HG03139 (cell line): ENCODE measurements around the gene CPXM2.

Experiments used
- ATAC-seq: cut with Tn5 transposase; IDR thresholded peaks from one replicate; pipeline ENCODE4 v1.9.1; 2021; ENCODE audit not compliant: unreplicated experiment

CPXM2 gene

DNA sequence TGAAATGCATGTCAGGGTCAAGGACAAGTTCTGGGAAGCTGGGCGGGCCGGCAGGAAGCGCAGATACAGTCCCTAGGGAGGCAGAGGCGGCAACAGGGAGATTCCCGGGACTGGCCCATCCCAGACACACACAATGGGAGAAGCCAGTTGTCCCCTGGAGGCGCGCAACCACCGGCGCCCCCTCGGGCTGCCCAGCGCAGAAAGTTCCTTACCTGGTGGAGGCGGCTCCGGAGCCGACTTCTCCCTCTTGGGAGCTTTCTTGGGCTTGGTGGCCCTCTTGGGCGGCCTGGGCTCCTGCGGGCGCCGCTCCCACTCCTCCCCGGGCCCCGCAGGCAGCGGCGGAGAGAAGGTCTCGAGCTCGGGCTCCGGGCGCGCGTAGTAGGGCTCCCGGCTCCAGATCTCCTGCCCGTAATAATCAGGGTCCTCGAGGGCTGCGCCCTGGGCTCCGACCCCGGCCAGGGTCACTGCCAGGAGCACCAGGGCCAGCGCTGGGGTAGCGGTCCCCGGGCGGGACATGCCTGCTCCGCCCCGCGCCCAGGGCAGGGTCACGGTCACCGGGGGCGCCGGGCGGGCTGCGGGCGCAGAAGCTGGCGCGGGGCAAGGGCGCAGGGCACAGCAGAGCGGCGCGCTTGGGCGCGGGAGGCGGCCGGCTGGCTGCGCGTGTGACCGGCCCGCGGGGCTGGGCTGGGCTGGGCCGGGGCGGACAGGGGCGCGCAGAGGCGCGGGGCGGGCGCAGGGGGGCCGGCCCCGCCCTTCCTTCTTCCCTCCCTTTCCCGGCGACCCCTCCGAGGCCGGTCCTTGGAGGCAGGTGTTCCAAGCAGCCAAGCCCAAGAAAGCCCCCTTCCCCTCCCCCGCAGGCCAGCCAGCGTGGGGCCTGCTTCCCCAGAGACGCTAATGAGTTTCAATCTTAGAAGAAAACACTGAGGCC, at the start of gene CPXM2:
CPXM2 (minus strand) TSS at position 664 of the 928 bp plus-strand sequence; CDS start at position 516, 148 bp downstream.
- no peak for ATAC-seq

DNA sequence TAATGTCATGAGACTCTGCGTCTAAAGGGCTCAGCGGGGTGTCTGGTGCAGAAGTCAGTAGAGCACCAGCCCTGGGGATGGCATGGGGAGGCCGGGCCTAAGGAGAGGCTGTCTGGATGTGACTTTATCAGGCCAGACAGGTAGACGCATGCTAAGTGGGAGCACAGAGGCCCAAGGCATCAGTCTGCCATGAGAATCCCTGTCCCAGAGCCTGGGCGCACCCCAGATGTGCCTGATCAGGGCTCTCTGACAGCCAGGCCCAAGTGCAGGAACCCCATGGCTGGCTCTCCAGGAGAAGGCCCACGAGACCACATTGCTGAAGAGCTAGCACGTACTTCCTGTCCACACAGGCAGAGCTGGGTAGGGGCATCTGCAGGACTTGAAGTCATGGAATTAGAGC, 48.0 kb upstream of the CPXM2 start:
- ATAC-seq, result no peak

DNA sequence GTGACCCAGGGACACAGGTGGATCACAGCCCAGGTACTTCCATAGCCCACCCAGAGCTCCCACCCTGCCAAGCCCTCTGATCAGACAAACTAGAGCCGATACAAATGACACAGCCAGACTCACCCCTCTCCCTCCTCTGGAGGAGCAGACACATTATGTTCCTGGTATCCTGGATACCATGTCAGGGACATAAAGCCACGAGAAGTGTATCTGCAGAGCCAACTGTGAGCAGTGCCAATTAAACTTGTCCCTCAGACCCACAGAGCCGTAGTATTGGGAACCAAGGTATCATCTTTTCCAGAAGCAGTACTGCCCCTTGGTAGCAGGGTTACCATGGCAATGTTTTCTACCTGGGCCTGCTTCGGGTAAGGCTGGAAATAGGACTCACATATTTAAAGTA, 47.3 kb upstream of the CPXM2 start:
- no peak for ATAC-seq

DNA sequence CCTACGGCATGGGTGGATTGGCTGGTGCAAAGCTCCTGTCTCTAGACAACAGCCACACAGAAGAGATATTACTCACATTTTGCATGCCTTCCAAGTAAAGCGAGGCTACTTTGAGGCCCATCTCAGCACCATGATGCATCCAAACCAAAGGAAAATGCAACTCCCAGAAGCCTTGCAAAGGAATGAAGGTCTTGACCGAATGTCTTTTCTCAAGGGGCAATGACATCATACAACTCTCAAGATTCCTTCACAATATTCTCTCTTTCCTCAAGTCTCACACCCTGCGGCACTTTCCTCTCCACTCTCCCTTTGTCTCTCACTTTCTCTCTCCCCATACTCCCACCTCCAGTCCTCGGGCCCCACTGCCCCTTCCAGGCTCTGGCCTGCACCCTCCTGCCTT, 44.8 kb upstream of the CPXM2 start:
- ATAC-seq, result no peak

DNA sequence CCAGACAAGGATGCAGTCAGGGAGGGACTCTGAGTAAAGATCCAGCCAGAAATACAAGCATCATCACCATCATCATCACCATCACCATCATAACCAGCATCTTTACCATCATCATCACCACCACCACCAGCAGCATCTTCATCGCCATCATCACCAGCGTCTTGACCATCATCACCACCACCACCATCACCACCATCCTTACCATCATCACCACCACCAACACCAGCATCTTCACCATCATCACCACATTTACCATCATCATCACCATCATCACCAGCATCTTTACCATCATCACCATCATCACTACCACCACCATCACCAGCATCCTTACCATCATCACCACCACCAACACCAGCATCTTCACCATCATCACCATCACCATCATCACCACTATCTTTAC, 44.1 kb upstream of the CPXM2 start:
- ATAC-seq, result no peak

DNA sequence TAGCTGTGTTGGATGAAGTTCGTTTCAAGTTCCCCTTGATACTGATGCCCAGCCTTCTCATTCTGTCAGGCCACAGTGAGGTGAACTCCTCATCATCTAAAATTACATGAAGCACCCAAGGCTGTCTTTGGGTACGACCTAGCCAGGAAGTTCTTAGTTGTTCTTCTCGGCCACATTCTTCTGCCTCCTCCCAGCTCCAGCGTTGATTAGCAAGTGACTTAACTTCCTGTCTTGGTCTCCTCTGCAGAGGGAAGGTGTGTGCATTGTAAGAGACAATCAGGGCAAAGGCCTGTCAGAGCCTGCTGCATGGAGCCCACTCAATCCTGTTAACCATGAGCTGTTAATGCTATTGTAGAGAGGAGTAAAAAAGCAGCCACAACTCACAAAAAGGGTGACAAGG, 43.2 kb upstream of the CPXM2 start:
- ATAC-seq, result no peak

DNA sequence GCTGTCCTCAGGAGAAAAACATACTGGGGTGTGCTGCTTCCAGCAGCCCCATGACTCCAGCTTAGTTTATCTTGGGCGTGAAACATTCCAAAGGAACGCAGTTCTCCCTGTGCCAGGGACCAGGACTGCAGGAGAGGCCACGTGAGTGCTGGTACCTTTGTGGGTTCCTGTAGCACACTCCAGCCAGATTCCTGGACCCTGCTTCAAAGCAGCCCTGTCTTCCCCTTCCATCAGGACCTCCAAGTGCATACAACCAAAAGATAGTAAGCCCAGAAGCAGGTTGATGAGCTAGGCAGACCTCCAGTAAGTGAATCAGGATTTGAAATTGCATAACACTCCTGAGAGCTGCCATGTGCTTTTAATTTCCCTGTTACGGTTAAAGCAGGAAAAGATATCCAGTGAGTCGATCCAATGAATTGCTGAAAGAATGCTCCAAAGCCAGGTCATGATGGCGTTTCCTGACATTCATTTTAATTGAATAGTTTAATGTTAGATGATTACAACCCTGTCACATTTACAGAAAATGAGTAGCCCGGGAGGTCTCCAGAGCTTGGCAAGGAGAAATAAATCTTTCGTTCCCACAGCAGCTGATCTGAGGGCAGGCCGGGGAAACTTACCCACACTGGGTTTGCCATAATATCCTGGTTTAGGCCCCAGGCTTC, 38.9 kb upstream of the CPXM2 start:
- no peak for ATAC-seq

DNA sequence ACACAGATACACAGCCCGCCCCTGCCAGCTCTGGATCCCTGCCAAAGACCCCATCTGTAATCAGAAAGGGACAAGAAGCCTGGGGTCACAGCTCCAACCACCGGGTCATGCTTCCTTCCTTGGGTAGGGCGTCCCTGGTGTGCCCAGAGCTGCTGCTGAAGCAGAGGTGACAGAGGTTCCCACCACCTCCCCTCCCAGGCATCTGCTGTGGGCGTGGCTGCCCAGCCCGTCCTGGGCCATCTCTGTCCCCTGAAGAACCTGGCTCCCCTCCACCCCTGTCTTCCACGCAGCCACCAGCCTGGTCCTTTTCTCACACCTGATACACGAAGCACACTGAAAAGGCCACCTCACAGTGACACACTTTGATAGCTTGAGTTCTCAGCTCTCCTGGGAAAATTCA, 38.2 kb upstream of the CPXM2 start:
- ATAC-seq, result no peak

DNA sequence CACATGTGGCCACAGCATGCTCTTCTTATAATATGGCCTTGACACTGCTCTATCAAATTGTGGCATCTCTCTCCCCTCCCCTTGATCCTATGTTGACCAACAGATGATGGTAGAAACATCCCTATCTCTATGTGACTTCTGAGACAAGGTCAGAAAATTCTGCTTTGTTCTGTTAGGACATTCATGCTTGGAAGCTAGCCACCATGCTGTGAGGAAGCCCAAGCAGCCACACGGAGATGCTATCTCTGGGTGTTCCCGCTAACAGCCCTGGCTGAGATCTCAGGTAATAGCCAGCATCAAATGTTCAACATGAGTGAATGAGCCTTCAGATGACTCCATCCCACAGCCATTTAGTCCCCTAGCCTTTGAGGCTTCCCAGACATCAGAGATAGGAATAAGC, 36.8 kb upstream of the CPXM2 start:
- ATAC-seq, result no peak

DNA sequence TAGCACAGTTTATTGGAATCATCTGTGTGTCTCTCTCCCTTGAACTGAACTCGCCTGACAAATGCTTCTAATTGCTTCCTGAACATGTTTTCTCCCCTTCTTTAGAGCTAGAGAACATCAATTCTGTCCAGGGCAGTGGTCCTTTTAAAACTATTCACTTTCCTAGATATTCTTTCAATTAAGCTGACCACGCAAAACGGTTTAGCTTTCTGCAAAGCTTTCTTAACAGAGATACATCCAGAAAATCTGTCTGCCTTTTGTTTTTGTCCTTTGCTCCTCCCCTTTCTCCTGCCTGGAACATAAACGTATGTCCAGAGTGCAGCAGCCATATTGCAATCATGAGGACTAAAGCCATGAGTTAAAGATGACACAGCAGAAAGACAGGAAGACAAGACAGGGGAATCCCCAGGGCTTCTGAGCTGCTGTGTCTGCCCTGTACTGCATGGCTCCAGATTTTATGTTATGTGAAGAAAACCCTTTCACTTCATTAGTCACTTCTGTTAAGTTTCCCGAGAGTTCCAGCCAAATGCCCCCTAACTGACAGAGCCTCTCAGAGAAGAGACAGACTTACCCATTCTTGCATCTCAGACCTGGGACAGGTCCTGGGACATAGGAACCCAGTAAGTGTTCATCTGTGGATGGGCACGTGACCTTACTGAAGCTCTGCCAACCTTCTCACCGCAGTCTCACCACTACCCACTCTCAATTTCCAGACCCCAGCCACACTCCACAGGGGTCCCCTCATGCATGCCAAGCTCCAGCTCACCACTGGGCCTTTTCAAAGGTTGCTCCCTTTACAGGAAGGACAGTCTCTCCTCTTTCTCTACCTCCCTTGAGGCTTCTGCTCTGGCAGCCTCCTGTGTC, 35.0 kb upstream of the CPXM2 start:
- ATAC-seq, result no peak

DNA sequence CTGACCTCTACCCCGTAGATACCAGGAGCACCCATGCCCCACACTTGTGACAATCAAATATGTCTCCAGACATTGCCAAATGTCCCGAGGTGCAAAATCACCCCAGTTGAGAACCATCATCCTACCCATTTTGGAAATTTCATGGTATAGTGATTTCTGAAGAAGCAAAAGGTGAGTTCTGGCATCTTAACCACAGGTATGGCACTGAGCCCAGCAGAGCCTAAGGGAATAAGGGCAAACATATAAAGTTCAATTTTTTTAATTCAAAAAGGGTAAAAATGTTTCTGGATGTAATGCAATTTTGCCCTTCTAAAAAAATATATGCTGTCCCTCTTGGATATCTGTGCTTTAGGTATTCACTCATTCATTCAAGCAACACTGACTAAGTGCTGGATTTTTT, 30.5 kb upstream of the CPXM2 start:
- no peak for ATAC-seq

DNA sequence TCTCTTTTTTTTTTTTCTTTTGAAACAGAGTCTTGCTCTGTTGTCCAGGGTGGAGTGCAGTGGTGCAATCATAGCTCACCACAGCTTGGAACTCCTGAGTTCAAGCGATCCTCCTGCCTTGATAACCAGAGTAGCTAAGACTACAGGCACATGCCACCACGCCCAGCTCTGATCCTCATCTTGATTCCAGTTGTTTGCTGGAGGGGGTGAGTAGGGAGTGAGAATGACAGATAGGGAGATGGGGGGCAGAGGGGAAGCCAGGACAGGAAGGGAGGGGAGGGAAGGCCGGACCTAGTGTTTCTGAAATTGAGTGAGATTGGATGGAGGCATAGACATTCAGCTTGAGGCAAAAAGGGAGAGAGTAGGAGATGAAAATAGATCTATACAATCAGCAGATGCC, 25.2 kb upstream of the CPXM2 start:
- ATAC-seq, result no peak

DNA sequence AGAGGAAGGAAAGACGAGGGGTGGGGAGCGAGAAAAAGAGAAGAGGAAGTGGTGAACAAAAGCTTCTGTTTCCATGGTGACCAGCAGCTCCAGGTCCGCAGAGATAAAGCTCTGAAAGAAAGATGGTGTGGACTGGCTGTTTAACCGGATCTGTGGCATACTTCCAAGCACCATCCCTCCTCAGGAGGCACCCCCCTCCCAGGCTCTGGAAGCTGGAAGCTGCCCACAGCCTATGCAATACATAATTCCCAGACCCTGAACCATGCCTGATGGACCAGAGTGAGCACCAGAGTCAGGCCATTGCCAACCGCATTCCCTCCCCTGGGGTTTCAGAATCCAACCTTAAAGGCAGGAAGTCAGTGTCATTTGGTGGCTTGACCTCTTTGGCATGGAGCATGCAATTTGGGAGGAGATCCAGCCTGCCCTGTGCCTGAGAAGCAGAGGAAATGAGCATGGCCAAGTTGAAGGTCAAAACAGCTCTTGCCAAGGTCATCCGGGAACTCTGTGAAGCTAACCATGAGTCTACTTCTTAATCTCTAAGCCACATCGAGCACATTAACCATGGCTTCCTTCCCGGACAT, 22.2 kb upstream of the CPXM2 start:
- no peak for ATAC-seq

DNA sequence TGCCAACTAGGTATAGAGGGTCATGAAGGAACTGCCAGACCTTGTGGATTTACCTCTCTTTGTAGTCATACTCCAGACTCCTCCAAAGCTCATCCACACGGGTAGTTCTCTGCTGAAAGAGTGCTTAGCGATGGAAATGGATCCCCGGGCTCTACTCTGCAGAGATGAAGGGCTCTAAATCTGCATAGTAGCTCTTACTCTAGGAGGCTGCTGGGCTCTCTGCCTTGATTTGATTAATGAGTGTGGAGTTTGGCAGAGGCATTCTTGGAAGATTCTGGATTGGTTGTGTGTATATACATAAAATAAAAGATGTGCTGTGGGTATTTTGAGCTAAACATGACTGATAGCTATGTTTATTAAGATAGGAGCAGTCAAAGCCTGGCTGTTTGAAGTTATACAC, 21.3 kb upstream of the CPXM2 start:
- ATAC-seq, result no peak

DNA sequence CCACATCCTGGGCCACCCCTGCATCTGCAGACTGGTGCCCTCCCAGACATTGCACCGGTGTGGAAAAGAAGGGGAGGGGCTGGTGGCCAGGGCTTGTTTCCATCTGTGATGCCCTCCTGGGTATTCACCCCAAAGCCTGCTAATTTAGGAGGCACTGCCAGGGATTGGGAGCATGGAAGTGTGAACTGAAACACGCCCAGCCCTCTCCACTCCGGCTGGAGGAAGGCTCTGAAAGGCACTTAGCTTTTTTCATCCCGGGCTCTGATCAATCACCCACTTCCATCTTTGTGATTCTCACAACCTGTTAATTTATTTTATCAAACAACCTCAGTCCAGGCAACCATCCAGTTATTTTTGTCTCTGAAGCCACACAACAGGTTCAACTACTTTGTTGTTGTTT, 20.9 kb upstream of the CPXM2 start:
- ATAC-seq, result no peak

DNA sequence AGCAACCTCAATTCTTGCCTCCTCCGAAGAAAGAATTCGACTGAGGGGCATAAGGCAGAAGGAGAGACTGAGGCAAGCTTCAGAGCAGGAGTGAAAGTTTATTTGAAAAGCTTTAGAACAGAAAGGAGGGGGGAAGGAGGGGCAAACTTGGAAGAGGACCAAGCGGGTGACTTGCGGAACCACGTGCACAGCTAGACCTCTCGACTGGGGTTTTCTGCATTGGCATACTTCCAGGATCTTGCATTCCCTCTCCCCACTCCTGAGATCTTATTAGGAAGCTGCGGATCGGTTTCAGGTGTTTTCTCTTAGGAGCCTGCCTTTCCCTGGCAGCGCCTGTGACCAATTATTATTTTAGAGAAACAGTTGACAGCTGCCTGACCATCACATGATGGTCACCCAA, 20.3 kb upstream of the CPXM2 start:
- no peak for ATAC-seq

DNA sequence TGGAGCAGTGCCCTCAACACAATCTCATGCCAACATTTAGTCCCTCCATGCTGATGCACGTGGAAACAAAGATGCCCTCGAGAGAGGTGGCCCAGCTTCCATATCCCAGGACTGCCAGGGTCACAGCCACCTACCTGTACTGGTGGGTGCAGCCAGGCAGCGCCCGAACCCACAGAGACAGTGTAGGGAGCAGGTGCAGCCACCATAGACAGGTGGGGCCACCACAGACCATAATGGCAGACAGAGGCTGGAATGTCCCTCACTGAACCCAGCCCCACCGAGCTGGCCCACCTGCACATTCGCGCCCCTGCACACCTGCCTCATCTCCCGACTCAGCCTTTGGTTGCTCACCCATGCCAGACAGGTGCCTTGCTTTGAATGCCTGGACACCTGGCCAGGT, 18.3 kb upstream of the CPXM2 start:
- ATAC-seq, result no peak

DNA sequence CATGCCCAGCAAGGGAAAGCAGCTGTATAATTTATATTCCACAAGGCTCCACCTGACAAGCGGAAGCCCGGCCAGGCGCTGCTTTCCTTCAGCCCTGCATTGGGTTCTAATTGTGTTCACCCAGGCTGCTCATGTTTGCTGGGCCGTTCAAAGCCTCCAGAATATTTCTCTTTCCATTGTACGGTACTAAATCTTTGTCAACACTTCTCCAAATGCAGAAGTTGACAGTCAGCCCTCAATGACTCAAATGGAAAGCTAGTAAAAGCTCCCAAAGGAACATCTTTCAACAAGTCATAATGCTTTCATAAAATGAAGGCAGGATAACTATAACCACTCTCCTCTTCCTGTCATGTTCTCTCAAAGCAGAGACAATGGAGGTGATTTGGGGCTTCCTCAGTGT, 17.8 kb upstream of the CPXM2 start:
- ATAC-seq, result no peak

DNA sequence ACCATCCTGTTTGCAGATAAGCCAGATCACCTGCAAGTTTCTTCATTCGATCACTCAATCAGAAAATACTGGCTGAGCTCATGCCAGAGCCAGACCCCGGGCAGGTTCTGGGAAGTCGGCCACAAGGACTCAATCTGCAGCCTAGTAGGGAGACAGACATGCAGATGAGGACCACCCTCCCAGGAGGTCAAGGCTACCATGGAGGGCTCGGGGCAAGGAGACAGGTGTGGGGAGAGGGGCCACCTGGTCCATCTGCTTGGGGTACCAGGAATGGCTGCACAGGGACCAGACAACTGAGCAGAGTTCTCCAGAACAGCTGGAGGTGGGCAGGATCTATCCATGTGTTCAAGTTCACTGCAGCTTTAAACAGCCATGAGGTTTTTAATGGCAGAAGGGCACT, 16.8 kb upstream of the CPXM2 start:
- ATAC-seq, result no peak

DNA sequence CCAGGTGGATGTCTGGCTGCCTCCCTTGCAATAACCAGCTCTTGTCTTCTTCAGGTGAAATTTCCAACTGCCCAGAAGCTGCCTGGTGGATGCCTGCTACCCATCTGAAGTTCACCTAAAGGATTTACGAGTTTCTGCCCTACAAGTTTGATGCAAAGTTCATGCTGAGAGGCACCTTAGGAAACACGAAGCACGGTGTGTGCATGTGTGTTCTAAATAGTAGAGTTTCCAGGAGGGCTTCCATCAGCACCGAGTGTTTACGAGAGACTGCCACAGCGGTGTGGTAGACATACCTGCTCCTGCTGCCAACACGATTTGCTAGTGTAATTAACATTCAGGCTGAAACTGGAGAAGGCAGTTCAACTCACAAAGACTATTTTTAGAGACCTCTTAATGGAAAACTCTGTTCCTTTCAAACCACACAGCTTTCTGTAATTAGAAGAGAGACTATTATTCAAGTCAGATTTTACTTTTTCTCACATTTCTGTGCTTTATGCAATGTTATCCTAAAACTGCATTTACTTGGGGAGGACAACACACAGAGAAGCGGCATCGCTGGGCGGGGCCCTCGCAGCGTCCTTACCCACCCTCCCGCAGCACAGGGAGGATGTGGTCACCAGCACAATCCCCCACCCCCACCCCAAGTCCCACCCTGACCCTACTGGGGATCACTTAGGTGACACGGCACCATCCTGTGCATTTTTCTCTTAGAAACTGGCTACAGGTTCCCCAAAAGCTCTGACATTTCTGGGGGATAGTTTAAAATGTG, 15.5 kb upstream of the CPXM2 start:
- ATAC-seq, result no peak
